Right ventricle myocardium inferior (tissue), 1 donor: ENCODE results near the gene S100A1. TPM values are rescaled to one million over a fixed set of nuclear protein-coding genes. Genes with fewer than 3 reads are reported as not detected.

Experiments used
- ATAC-seq: fragments of 200-7000 bp; cut with Tn5 transposase; one replicate; pipeline ENCODE4 v1.9.1; 2020; ENCODE audit warnings: mild to moderate bottlenecking, moderate library complexity
- DNase-seq: peaks from one replicate; pipeline ENCODE4 v3.0.0; 2021; ENCODE audit errors: missing footprints
- intact Hi-C: fragments of 100-400 bp; cut with DNase I; formaldehyde crosslinking; loops from one replicate; pipeline ENCODE4 v1.11.0; 2022
- total RNA-seq: library from RNA; stranded (reverse); fragmentation: NEBNext Ultra II Directional; extraction: Animal tissue kit (Norgen Biotek cat#: 25700); gene quantifications from one replicate; pipeline ENCODE4 v1.2.1, GENCODE V29; 2021
- donor health status: DM: no; HTN: yes; CAD: no; lungs with severe emphysema.

The S100A1 gene
- total RNA-seq, 1 donor from 2014 or later, result 2,065 TPM

- DNase-seq, result peak; percentile 82
- peak; percentile 59 for ATAC-seq
- intact Hi-C loops, result no loop called here
Measured at GRCh38 chr1:153608742-153609584, 19.3 kb upstream of the S100A1 start.

GRCh38 chr1:153609585-153609907 lies 18.7 kb upstream of the S100A1 start:
- DNase-seq, result no peak
- intact Hi-C loops, result no loop called here
- no peak for ATAC-seq

GRCh38 chr1:153610334-153610733 lies 17.9 kb upstream of the S100A1 start:
- intact Hi-C loops, result loop anchor here (5.0 kb wide), 1 partner anchor 38 kb away; no protein-coding TSS in a partner anchor

GRCh38 chr1:153610811-153611301 lies 17.4 kb upstream of the S100A1 start:
- DNase-seq (no peak), ATAC-seq (no peak)
- intact Hi-C loops, result loop anchor here (5.0 kb wide), 1 partner anchor 39 kb away; no protein-coding TSS in a partner anchor

More at GRCh38 chr1:153610334-153610733, 17.9 kb upstream of the S100A1 start:
- no peak for ATAC-seq
- no peak for DNase-seq

- ATAC-seq (no peak), DNase-seq (no peak)
- intact Hi-C loops, result loop anchor here (5.0 kb wide), 1 partner anchor 39 kb away; no protein-coding TSS in a partner anchor
Measured at GRCh38 chr1:153611356-153611755, 16.9 kb upstream of the S100A1 start.

GRCh38 chr1:153612111-153612754 lies 16.0 kb upstream of the S100A1 start:
- peak; percentile 55 for DNase-seq
- intact Hi-C loops, result loop anchor here (2.0 to 5.0 kb wide), 2 partner anchors 17 to 40 kb away; partner anchors contain the start of gene S100A1
- no peak for ATAC-seq

GRCh38 chr1:153612755-153613331 lies 15.4 kb upstream of the S100A1 start, which contains the start of gene S100A16:
TSS of gene S100A16 (minus strand) at chr1:153613137. CDS start at chr1:153608151, 4,986 bp downstream.
- ATAC-seq (peak; percentile 91), DNase-seq (peak; percentile 81)
- intact Hi-C loops, result loop anchor here (2.0 to 5.0 kb wide), 2 partner anchors 16 to 41 kb away; partner anchors contain the start of gene S100A1

- intact Hi-C loops, result loop anchor here (2.0 to 5.0 kb wide), 2 partner anchors 15 to 41 kb away; partner anchors contain the start of gene S100A1
- no peak for ATAC-seq
- no peak for DNase-seq
Measured at GRCh38 chr1:153613406-153613805, 14.8 kb upstream of the S100A1 start.

- DNase-seq, result peak; percentile 41
- intact Hi-C loops, result loop anchor here (5.0 kb wide), 1 partner anchor 42 kb away; no protein-coding TSS in a partner anchor
- ATAC-seq, result no peak
Measured at GRCh38 chr1:153614189-153614900, 13.9 kb upstream of the S100A1 start.

- intact Hi-C loops, result loop anchor here (5.0 kb wide), 1 partner anchor 43 kb away; no protein-coding TSS in a partner anchor
- ATAC-seq (no peak), DNase-seq (no peak)
Measured at GRCh38 chr1:153614906-153615305, 13.3 kb upstream of the S100A1 start.

- ATAC-seq (no peak), DNase-seq (no peak)
- intact Hi-C loops, result no loop called here
Measured at GRCh38 chr1:153615406-153615805, 12.8 kb upstream of the S100A1 start.

GRCh38 chr1:153616144-153616916 lies 11.9 kb upstream of the S100A1 start, which contains the start of gene S100A14:
TSS of gene S100A14 (minus strand) at chr1:153616325. CDS start at chr1:153615858, 467 bp downstream.
- DNase-seq, result peak; percentile 78
- intact Hi-C loops, result no loop called here
- ATAC-seq, result peak; percentile 35

GRCh38 chr1:153616917-153617311 lies 11.3 kb upstream of the S100A1 start:
- intact Hi-C loops, result no loop called here
- ATAC-seq, result peak; percentile 46
- DNase-seq, result peak; percentile 45

GRCh38 chr1:153617663-153618062 lies 10.6 kb upstream of the S100A1 start:
- ATAC-seq (no peak), DNase-seq (no peak)
- intact Hi-C loops, result no loop called here

GRCh38 chr1:153619171-153619570 lies 9.1 kb upstream of the S100A1 start:
- ATAC-seq, result no peak
- intact Hi-C loops, result no loop called here

GRCh38 chr1:153623101-153623500 lies 5.1 kb upstream of the S100A1 start:
- ATAC-seq (no peak), DNase-seq (no peak)
- intact Hi-C loops, result no loop called here

More at GRCh38 chr1:153619171-153619570, 9.1 kb upstream of the S100A1 start:
- no peak for DNase-seq

- intact Hi-C loops, result no loop called here
- ATAC-seq (no peak), DNase-seq (no peak)
Measured at GRCh38 chr1:153624965-153625611, 3.1 kb upstream of the S100A1 start.
